A673 (cell line): ENCODE measurements around the gene SUGP2.

ENCODE experiments used
- EZH2 ChIP-seq: fragments of 200-600 bp; sonication (generic); IDR thresholded peaks from 2 replicates; pipeline ENCODE4 v1.6.1; 2017; ENCODE audit warnings: borderline replicate concordance, low read depth, mild to moderate bottlenecking, mixed read lengths, antibody characterized with exemption, low read length; ENCODE audit not compliant: poor library complexity, severe bottlenecking
- TF ChIP-seq, protein P1 (sequence below): fragments of 300-800, 200-600 bp; sonication (generic); conservative IDR thresholded peaks from 2 replicates; pipeline ENCODE4 v1.5.1; 2017; ENCODE audit warnings: low read depth, mild to moderate bottlenecking, antibody characterized with exemption, low read length, moderate library complexity, mixed read lengths

DNA sequence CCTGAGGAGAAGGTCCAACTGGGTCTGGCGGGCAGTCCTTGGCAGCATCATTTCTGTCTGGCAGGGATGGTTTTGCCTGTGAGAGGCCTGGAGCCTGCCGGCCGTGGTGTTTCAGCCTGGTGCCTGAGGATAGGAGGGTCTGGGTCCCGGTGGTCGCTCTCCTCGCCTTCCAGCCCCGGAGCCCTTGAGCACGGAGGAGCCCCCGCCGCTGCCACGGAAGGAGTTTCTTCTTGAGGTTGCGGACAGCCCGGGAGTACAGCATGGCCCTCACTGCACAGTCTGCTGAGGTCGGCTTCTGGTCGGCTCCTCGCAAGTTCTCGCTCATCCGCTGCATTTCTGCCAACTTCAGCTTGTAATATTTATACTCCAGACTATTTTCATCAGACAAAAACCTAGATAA, 23.4 kb downstream of the SUGP2 start:
- TF ChIP-seq, protein P1, sequence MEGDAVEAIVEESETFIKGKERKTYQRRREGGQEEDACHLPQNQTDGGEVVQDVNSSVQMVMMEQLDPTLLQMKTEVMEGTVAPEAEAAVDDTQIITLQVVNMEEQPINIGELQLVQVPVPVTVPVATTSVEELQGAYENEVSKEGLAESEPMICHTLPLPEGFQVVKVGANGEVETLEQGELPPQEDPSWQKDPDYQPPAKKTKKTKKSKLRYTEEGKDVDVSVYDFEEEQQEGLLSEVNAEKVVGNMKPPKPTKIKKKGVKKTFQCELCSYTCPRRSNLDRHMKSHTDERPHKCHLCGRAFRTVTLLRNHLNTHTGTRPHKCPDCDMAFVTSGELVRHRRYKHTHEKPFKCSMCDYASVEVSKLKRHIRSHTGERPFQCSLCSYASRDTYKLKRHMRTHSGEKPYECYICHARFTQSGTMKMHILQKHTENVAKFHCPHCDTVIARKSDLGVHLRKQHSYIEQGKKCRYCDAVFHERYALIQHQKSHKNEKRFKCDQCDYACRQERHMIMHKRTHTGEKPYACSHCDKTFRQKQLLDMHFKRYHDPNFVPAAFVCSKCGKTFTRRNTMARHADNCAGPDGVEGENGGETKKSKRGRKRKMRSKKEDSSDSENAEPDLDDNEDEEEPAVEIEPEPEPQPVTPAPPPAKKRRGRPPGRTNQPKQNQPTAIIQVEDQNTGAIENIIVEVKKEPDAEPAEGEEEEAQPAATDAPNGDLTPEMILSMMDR: no peak
- TF ChIP-seq EZH2: no peak
